ENCODE measurements around the gene SPRING1.

The SPRING1 gene

GRCh38 chr12:116693286-116694227 lies 44.3 kb downstream of the SPRING1 start:
- H3K9ac ChIP-seq (ENCODE audit: low read depth, low read length): no peak overlapping the region

GRCh38 chr12:116692605-116693004 lies 45.3 kb downstream of the SPRING1 start:
- Histone ChIP-seq H3K27me3 (ENCODE audit: control insufficient read depth, insufficient read depth, low read length) (peaks cover 16% of the 10 kb centered on the region), H3K9me3 (ENCODE audit: control insufficient read depth, insufficient read depth, low read length) (no peaks in the 10 kb centered on the region), H3K9ac (ENCODE audit: low read depth, low read length) (no peak overlapping the region), H3K36me3 (ENCODE audit: control insufficient read depth, insufficient read depth, low read length) (no peaks in the 10 kb centered on the region), H3K27ac (ENCODE audit: low read depth, low read length) (no peak overlapping the region), H3K4me3 (ENCODE audit: low read depth, low read length) (no peak overlapping the region), H3K4me1 (ENCODE audit: control insufficient read depth, insufficient read depth, low read length) (peaks cover 12% of the 10 kb centered on the region)

More at GRCh38 chr12:116693286-116694227, 44.3 kb downstream of the SPRING1 start:
- no peak overlapping the region for H3K27ac ChIP-seq (ENCODE audit: low read depth, low read length)
- no peaks in the 10 kb centered on the region for H3K36me3 ChIP-seq (ENCODE audit: control insufficient read depth, insufficient read depth, low read length)
- peak overlapping the region; percentile 54 for H3K4me3 ChIP-seq (ENCODE audit: low read depth, low read length)
- no peaks in the 10 kb centered on the region for H3K9me3 ChIP-seq (ENCODE audit: control insufficient read depth, insufficient read depth, low read length)
- H3K27me3 ChIP-seq (ENCODE audit: control insufficient read depth, insufficient read depth, low read length): peaks cover 16% of the 10 kb centered on the region
- peaks cover 12% of the 10 kb centered on the region for H3K4me1 ChIP-seq (ENCODE audit: control insufficient read depth, insufficient read depth, low read length)

GRCh38 chr12:116691636-116692035 lies 46.2 kb downstream of the SPRING1 start:
- Histone ChIP-seq H3K27me3 (ENCODE audit: control insufficient read depth, insufficient read depth, low read length) (peaks cover 16% of the 10 kb centered on the region), H3K27ac (ENCODE audit: low read depth, low read length) (no peak overlapping the region), H3K9ac (ENCODE audit: low read depth, low read length) (no peak overlapping the region), H3K9me3 (ENCODE audit: control insufficient read depth, insufficient read depth, low read length) (no peaks in the 10 kb centered on the region), H3K4me3 (ENCODE audit: low read depth, low read length) (no peak overlapping the region), H3K36me3 (ENCODE audit: control insufficient read depth, insufficient read depth, low read length) (no peaks in the 10 kb centered on the region), H3K4me1 (ENCODE audit: control insufficient read depth, insufficient read depth, low read length) (peaks cover 12% of the 10 kb centered on the region)

GRCh38 chr12:116691205-116691604 lies 46.7 kb downstream of the SPRING1 start:
- no peaks in the 10 kb centered on the region for H3K9me3 ChIP-seq (ENCODE audit: control insufficient read depth, insufficient read depth, low read length)
- peaks cover 16% of the 10 kb centered on the region for H3K27me3 ChIP-seq (ENCODE audit: control insufficient read depth, insufficient read depth, low read length)
- no peak overlapping the region for H3K27ac ChIP-seq (ENCODE audit: low read depth, low read length)
- no peaks in the 10 kb centered on the region for H3K36me3 ChIP-seq (ENCODE audit: control insufficient read depth, insufficient read depth, low read length)
- H3K9ac ChIP-seq (ENCODE audit: low read depth, low read length): no peak overlapping the region
- H3K4me3 ChIP-seq (ENCODE audit: low read depth, low read length): no peak overlapping the region
- H3K4me1 ChIP-seq (ENCODE audit: control insufficient read depth, insufficient read depth, low read length): peaks cover 12% of the 10 kb centered on the region

- Histone ChIP-seq H3K4me1 (ENCODE audit: control insufficient read depth, insufficient read depth, low read length) (peaks cover 12% of the 10 kb centered on the region), H3K36me3 (ENCODE audit: control insufficient read depth, insufficient read depth, low read length) (no peaks in the 10 kb centered on the region), H3K27me3 (ENCODE audit: control insufficient read depth, insufficient read depth, low read length) (peaks cover 16% of the 10 kb centered on the region), H3K9me3 (ENCODE audit: control insufficient read depth, insufficient read depth, low read length) (no peaks in the 10 kb centered on the region), H3K27ac (ENCODE audit: low read depth, low read length) (no peak overlapping the region), H3K9ac (ENCODE audit: low read depth, low read length) (no peak overlapping the region), H3K4me3 (ENCODE audit: low read depth, low read length) (no peak overlapping the region)
These were observed 47.7 kb downstream of the SPRING1 start for GRCh38 chr12:116689979-116690744.

- H3K9me3 ChIP-seq (ENCODE audit: control insufficient read depth, insufficient read depth, low read length): no peaks in the 10 kb centered on the region
- no peaks in the 10 kb centered on the region for H3K36me3 ChIP-seq (ENCODE audit: control insufficient read depth, insufficient read depth, low read length)
- H3K27ac ChIP-seq (ENCODE audit: low read depth, low read length): no peak overlapping the region
- H3K4me1 ChIP-seq (ENCODE audit: control insufficient read depth, insufficient read depth, low read length): peaks cover 12% of the 10 kb centered on the region
- H3K4me3 ChIP-seq (ENCODE audit: low read depth, low read length): no peak overlapping the region
- H3K27me3 ChIP-seq (ENCODE audit: control insufficient read depth, insufficient read depth, low read length): peaks cover 16% of the 10 kb centered on the region
- no peak overlapping the region for H3K9ac ChIP-seq (ENCODE audit: low read depth, low read length)
These were observed 48.3 kb downstream of the SPRING1 start for GRCh38 chr12:116689521-116689920.
